Measurements from ENCODE around the gene PRIM1. TPM values are rescaled to one million over a fixed set of nuclear protein-coding genes. Genes with fewer than 3 reads are reported as not detected.

PRIM1 gene
- total and polyA plus RNA-seq, 2 of the 8 experiments (the other 6 are each of a cell fraction or from before 2014, with no cell fraction given) = 52.4 to 61.9 TPM

DNA sequence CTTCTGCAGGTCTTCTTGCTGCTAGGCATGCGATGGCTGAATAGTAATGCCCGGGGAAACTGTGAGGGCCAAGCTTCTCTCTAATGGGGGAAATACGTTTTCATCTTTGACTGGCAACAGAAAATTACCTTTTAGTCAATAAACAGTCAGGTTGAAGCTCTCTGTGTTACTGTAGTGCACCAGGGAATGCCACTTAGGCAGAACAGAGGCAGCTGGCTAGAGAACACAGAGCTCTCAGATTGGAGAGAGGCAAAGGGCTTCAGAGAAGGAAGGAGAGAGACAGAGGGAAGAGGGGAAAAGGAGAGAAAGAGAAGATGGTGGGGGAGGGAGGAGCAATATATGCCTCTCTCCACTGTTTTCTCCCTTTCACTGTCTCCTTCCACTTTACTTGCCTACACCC lies 17.7 kb upstream of the PRIM1 start:
- no peak overlapping the region for H3K18ac ChIP-seq (ENCODE audit: extremely low read depth, low read length)
- no peak overlapping the region for H2BK15ac ChIP-seq (ENCODE audit: low read length)
- no peak overlapping the region for H2BK120ac ChIP-seq (replicated peaks; ENCODE audit: low read depth, low read length)
- H3K27ac ChIP-seq (ENCODE audit: low read depth, low read length) = no peak overlapping the region
- TF ChIP-seq POLR2AphosphoS5 (IDR thresholded peaks at IDR 0.05; ENCODE audit: low read depth, low read length) (no peak), POLR2A (IDR thresholded peaks at IDR 0.05; ENCODE audit: control extremely low read depth in 1 of 2, low read depth in 2 of 2, low read length in 2 of 2) (no peak), PHF8 (conservative IDR thresholded peaks at IDR 0.05; ENCODE audit: low read depth, low read length) (no peak), TCF12 (IDR thresholded peaks at IDR 0.05; ENCODE audit: low read depth, low read length) (no peak), CBX8 (IDR thresholded peaks at IDR 0.05; ENCODE audit: borderline replicate concordance, low read depth, low read length) (no peak), SIN3A (conservative IDR thresholded peaks at IDR 0.05 in 1 of 2, IDR thresholded peaks at IDR 0.05 in 1 of 2; ENCODE audit: low read depth in 1 of 2, low read length in 2 of 2) (no peak), SP2 (IDR thresholded peaks at IDR 0.05; ENCODE audit: low read length) (no peak)
- H3K4me3 ChIP-seq (ENCODE audit: extremely low read depth in 1 of 4, insufficient read depth in 2 of 4, low read depth in 3 of 4, low read length in 4 of 4) = no peak overlapping the region
- ChIA-PET POLR2A (ENCODE audit: partially characterized antibody) (interaction anchor here (1.0 to 1.3 kb wide), 3 partner anchors 17 to 44 kb away, joined by 4 to 5 read pairs (median 4); partner anchors contain the start of gene NACA), CTCF (ENCODE audit: partially characterized antibody) (interaction anchor here (0.5 to 3.0 kb wide), 9 partner anchors 12 to 1239 kb away, joined by 3 to 12 read pairs (median 3); no protein-coding TSS in a partner anchor)
- H3K36me3 ChIP-seq (ENCODE audit: control insufficient read depth in 2 of 4, insufficient read depth in 4 of 4, low read length in 3 of 4) = no peaks in the 10 kb centered on the region
- H3K4ac ChIP-seq (replicated peaks; ENCODE audit: insufficient read length, low read depth, low read length) = no peak overlapping the region
- no peaks in the 10 kb centered on the region for H3K23me2 ChIP-seq (ENCODE audit: low read depth, low read length)
- DNase-seq (ENCODE audit: low read depth in 1 of 2, low spot score in 2 of 2) (no peak), FAIRE-seq (no peak)
- H4K8ac ChIP-seq (ENCODE audit: extremely low read depth, insufficient read depth, low read length) = no peak overlapping the region
- 68% methylated on average over 3 of the region's 3 CpGs; no CpG with 5 or more reads in 1 of the 2 experiments for WGBS, 2 experiments (ENCODE audit: extremely low coverage in 1 of 2, insufficient coverage in 1 of 2, insufficient read length in 1 of 2, insufficient replicate concordance in 2 of 2, low coverage in 1 of 2, low lambda C conversion rate in 2 of 2, missing lambda C conversion rate in 1 of 2)
- H3K4me1 ChIP-seq (replicated peaks in 1 of 4; ENCODE audit: control insufficient read depth in 3 of 4, insufficient read depth in 4 of 4, low read length in 3 of 4) = peaks cover 0 to 7% (median 2%) of the 10 kb centered on the region in 4 experiments; a peak in 2 of 7 replicates
- H3K56ac ChIP-seq (replicated peaks; ENCODE audit: insufficient read length, low read depth, low read length) = no peak overlapping the region
- H2BK5ac ChIP-seq (ENCODE audit: low read depth, low read length) = no peak overlapping the region
- H2AFZ ChIP-seq (ENCODE audit: low read length) = peak overlapping the region; percentile 18
- H3K79me2 ChIP-seq (ENCODE audit: control insufficient read depth in 1 of 2, insufficient read depth in 2 of 2, low read length in 2 of 2) = no peaks in the 10 kb centered on the region
- no peaks in the 10 kb centered on the region for H3K79me1 ChIP-seq (ENCODE audit: low read depth, low read length)
- H2BK12ac ChIP-seq (ENCODE audit: low read depth, low read length) = no peak overlapping the region
- no peak overlapping the region for H2AK5ac ChIP-seq (ENCODE audit: low read depth, low read length)
- H3K9ac ChIP-seq (replicated peaks in 1 of 4; ENCODE audit: extremely low read depth in 1 of 4, low read depth in 3 of 4, low read length in 3 of 4) = no peak overlapping the region
- no peak overlapping the region for H3K4me2 ChIP-seq (ENCODE audit: insufficient read depth in 1 of 2, low read depth in 2 of 2, low read length in 2 of 2)
- H3K23ac ChIP-seq (ENCODE audit: insufficient read length) = no peak overlapping the region
- no peaks in the 10 kb centered on the region; a peak in 1 of 4 replicates for H3K9me3 ChIP-seq (ENCODE audit: insufficient read depth in 2 of 2, low read depth in 1 of 2, low read length in 1 of 2)
- no peak overlapping the region for H4K5ac ChIP-seq (ENCODE audit: insufficient read length, low read depth, low read length)
- no peak overlapping the region for H4K91ac ChIP-seq (replicated peaks; ENCODE audit: insufficient read length, low read length)
- no peak overlapping the region for H2BK20ac ChIP-seq (ENCODE audit: low read length)
- H3K27me3 ChIP-seq (replicated peaks in 1 of 4; ENCODE audit: control insufficient read depth in 3 of 4, extremely low read depth in 1 of 4, insufficient read depth in 3 of 4, low read length in 3 of 4) = no peaks in the 10 kb centered on the region
- H3K14ac ChIP-seq (ENCODE audit: insufficient read length) = no peak overlapping the region
- no peaks in the 10 kb centered on the region for H4K20me1 ChIP-seq (replicated peaks in 1 of 2; ENCODE audit: control insufficient read depth in 1 of 2, insufficient read depth in 2 of 2, low read length in 2 of 2)
